IPS-20b (cell line): ENCODE measurements around the gene CASP8AP2.
A peak's percentile ranks its signal among the peaks of the same experiment; 100 is the strongest.
"Not testable (repeated sequence)": the region's sequence is repeated elsewhere in the genome, so short reads cannot be mapped to it uniquely, and the experiment has no call there.

Source experiments
- H3K27ac ChIP-seq: one replicate; pipeline ENCODE4 v1.5.1; 2013; ENCODE audit warnings: low read length
- H3K27me3 ChIP-seq: 2 replicates; pipeline ENCODE4 v1.6.1; 2013; ENCODE audit warnings: mild to moderate bottlenecking, low read length, inconsistent platforms; ENCODE audit not compliant: insufficient read depth
- H3K36me3 ChIP-seq: 2 replicates; pipeline ENCODE4 v1.6.1; 2013; ENCODE audit warnings: low read depth, mild to moderate bottlenecking, inconsistent platforms, low read length, moderate library complexity; ENCODE audit not compliant: insufficient read depth
- H3K4me1 ChIP-seq: 2 replicates; pipeline ENCODE4 v1.6.1; 2013; ENCODE audit warnings: mild to moderate bottlenecking, control low read depth, inconsistent platforms, low read length, moderate library complexity; ENCODE audit not compliant: insufficient read depth
- H3K4me3 ChIP-seq: 2 replicates; pipeline ENCODE4 v1.5.1; 2013; ENCODE audit warnings: mild to moderate bottlenecking, low read length, inconsistent platforms
- H3K9ac ChIP-seq: 2 replicates; pipeline ENCODE4 v1.6.1; 2013; ENCODE audit warnings: low read depth, mild to moderate bottlenecking, inconsistent platforms, low read length, moderate library complexity
- H3K9me3 ChIP-seq: 2 replicates; pipeline ENCODE4 v1.6.1; 2013; ENCODE audit warnings: mild to moderate bottlenecking, low read depth, low read length, inconsistent platforms; ENCODE audit not compliant: insufficient read depth

Gene CASP8AP2

DNA sequence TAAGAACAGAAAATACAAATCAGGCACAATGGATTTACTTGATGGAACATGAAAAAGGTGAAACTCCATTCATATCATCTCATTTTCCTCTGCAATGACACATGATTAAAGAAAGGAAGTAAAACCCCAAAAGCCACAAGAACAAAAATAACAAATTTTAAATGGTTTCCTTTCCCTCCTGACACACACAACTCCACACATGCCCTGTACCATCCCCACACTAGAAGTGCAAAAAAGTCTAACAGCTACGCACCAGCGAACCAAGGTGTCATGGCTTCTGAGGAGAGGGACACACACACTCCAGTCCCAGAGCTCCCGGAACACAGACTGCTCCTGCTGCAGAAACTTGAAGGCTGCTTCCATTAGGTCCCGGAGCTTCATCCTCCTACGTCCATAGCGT is 35.4 kb upstream of the CASP8AP2 start:
- no peak overlapping the region for H3K27ac ChIP-seq
- no peaks in the 10 kb centered on the region for H3K27me3 ChIP-seq
- peaks cover 87% of the 10 kb centered on the region for H3K36me3 ChIP-seq
- H3K4me1 ChIP-seq = no peaks in the 10 kb centered on the region; the same call in 1 of the 2 replicates
- H3K9ac ChIP-seq = no peak overlapping the region
- no peaks in the 10 kb centered on the region for H3K9me3 ChIP-seq
- no peak overlapping the region for H3K4me3 ChIP-seq

- peaks cover 81% of the 10 kb centered on the region for H3K36me3 ChIP-seq
- no peak overlapping the region for H3K27ac ChIP-seq
- no peaks in the 10 kb centered on the region for H3K9me3 ChIP-seq
- H3K9ac ChIP-seq = no peak overlapping the region
- peaks cover 15% of the 10 kb centered on the region; the same call in 1 of the 2 replicates for H3K4me1 ChIP-seq
- no peak overlapping the region for H3K4me3 ChIP-seq
- H3K27me3 ChIP-seq = no peaks in the 10 kb centered on the region
Observed at GRCh38 chr6:89797317-89797716, 32.4 kb upstream of the CASP8AP2 start.

- Histone ChIP-seq H3K27ac (peak overlapping the region; percentile 64), H3K9me3 (no peaks in the 10 kb centered on the region), H3K9ac (no peak overlapping the region; the same call in 1 of the 2 replicates), H3K27me3 (no peaks in the 10 kb centered on the region), H3K4me1 (peaks cover 15% of the 10 kb centered on the region; the same call in 1 of the 2 replicates), H3K36me3 (peaks cover 75% of the 10 kb centered on the region), H3K4me3 (no peak overlapping the region)
Observed at GRCh38 chr6:89799096-89799495, 30.6 kb upstream of the CASP8AP2 start.

- Histone ChIP-seq H3K36me3 (peaks cover 69% of the 10 kb centered on the region), H3K27me3 (no peaks in the 10 kb centered on the region), H3K9ac (no peak overlapping the region; the same call in 1 of the 2 replicates), H3K27ac (peak overlapping the region; percentile 64), H3K9me3 (no peaks in the 10 kb centered on the region), H3K4me3 (no peak overlapping the region; the same call in 1 of the 2 replicates), H3K4me1 (peaks cover 15% of the 10 kb centered on the region; the same call in 1 of the 2 replicates)
Observed at GRCh38 chr6:89799756-89800155, 29.9 kb upstream of the CASP8AP2 start.

DNA sequence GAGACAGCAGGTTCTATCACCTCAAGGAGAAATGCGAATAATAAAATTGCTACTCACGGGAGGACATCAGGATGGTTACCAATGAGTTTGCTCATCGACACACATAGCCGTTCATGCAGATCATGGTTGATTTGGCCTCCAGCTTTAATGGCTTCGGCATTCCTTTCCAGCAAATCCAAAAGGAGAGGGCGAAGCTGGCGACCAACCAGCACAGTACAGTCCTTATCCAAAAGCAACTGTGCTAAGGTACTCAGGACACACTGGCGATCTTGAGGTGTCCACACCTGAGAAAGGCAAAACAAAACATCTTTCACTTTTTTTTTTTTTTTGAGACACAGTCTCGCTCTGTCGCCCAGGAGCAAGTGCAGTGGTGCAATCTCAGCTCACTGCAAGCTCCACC is 26.4 kb upstream of the CASP8AP2 start:
- no peak overlapping the region for H3K4me3 ChIP-seq
- no peaks in the 10 kb centered on the region for H3K9me3 ChIP-seq
- H3K4me1 ChIP-seq = peaks cover 22% of the 10 kb centered on the region; the same call in 1 of the 2 replicates
- no peak overlapping the region for H3K9ac ChIP-seq
- H3K27me3 ChIP-seq = no peaks in the 10 kb centered on the region
- no peak overlapping the region for H3K27ac ChIP-seq
- peaks cover 46% of the 10 kb centered on the region for H3K36me3 ChIP-seq

GRCh38 chr6:89805814-89806371 is 23.8 kb upstream of the CASP8AP2 start:
- peaks cover 8% of the 10 kb centered on the region; the same call in 1 of the 2 replicates for H3K4me1 ChIP-seq
- no peak overlapping the region for H3K4me3 ChIP-seq
- no peak overlapping the region for H3K9ac ChIP-seq
- H3K27ac ChIP-seq = no peak overlapping the region
- no peaks in the 10 kb centered on the region for H3K27me3 ChIP-seq
- no peaks in the 10 kb centered on the region for H3K9me3 ChIP-seq
- peaks cover 33% of the 10 kb centered on the region for H3K36me3 ChIP-seq

GRCh38 chr6:89807581-89807980 is 22.1 kb upstream of the CASP8AP2 start:
- Histone ChIP-seq H3K27me3 (no peaks in the 10 kb centered on the region), H3K9me3 (no peaks in the 10 kb centered on the region), H3K36me3 (peaks cover 21% of the 10 kb centered on the region), H3K4me3 (no peak overlapping the region), H3K9ac (no peak overlapping the region), H3K27ac (no peak overlapping the region), H3K4me1 (peaks cover 6% of the 10 kb centered on the region; the same call in 1 of the 2 replicates)

DNA sequence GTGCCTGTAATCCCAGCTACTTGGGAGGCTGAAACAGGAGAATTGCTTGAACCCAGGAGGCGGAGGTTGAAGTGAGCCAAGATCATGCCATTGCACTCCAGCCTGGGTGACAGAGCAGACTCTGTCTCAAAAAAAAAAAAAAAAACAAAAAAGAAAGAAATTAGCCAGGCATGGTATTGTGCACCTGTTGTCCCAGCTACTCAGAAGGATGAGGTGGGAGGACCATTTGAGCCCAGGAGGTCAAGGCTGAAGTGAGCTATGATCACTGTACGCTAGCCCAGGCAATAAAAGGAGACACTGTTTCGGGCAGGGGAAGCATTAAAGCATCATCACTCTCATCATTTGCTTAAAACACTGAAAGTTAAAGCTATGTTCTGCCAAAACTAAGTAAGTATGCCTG is 16.3 kb upstream of the CASP8AP2 start:
- H3K4me3 ChIP-seq, H3K9me3 ChIP-seq, H3K4me1 ChIP-seq, H3K27ac ChIP-seq, H3K9ac ChIP-seq, H3K27me3 ChIP-seq: not testable (repeated sequence)
- peaks cover 16% of the 10 kb centered on the region; the same call in 1 of the 2 replicates for H3K36me3 ChIP-seq

DNA sequence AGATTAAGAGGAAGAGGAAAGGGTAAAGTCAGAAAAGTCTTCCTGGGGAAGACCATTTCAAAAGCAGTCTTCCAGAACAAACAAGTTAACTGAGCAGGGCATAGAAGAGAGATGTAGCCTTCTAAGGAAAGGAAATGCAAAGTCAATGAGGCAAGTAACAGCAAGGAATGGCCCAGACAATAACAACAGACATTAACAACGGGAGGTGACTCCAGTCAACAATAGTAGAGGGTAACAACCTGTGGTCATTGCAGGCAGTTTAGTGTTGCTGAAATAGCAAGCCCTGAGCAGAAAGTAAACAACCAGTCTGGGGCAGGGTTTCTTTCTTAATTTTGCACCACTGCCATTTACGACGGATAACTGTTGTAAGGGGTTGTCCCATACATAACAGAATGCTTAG is 12.2 kb upstream of the CASP8AP2 start:
- Histone ChIP-seq H3K4me3 (peak overlapping the region; percentile 97), H3K4me1 (peaks cover 6% of the 10 kb centered on the region; the same call in 1 of the 2 replicates), H3K9me3 (no peaks in the 10 kb centered on the region), H3K27ac (peak overlapping the region; percentile 59), H3K9ac (peak overlapping the region; percentile 89; the same call in 1 of the 2 replicates), H3K36me3 (peaks cover 6% of the 10 kb centered on the region; the same call in 1 of the 2 replicates), H3K27me3 (no peaks in the 10 kb centered on the region)

DNA sequence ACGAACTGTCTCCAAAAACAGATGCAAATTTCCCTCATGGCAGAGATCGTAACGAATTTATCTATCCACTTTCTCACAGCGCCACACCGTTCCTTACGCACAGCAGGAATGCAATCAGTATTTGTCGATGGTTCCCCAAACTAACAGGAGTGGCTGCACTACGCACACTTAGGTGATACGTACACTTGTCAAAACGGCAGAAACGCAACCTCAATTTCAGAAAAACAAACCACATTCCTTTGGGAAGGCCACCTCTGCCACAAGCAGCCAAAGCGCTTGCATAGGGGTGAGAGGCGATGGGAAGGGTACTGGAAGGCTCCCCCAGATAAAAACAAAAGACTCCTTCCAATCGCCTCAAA is 10.7 kb upstream of the CASP8AP2 start:
- Histone ChIP-seq H3K9me3 (no peaks in the 10 kb centered on the region), H3K4me1 (peaks cover 6% of the 10 kb centered on the region; the same call in 1 of the 2 replicates), H3K4me3 (peak overlapping the region; percentile 97), H3K9ac (peak overlapping the region; percentile 89), H3K36me3 (peaks cover 6% of the 10 kb centered on the region; the same call in 1 of the 2 replicates), H3K27me3 (no peaks in the 10 kb centered on the region), H3K27ac (peak overlapping the region; percentile 74)

DNA sequence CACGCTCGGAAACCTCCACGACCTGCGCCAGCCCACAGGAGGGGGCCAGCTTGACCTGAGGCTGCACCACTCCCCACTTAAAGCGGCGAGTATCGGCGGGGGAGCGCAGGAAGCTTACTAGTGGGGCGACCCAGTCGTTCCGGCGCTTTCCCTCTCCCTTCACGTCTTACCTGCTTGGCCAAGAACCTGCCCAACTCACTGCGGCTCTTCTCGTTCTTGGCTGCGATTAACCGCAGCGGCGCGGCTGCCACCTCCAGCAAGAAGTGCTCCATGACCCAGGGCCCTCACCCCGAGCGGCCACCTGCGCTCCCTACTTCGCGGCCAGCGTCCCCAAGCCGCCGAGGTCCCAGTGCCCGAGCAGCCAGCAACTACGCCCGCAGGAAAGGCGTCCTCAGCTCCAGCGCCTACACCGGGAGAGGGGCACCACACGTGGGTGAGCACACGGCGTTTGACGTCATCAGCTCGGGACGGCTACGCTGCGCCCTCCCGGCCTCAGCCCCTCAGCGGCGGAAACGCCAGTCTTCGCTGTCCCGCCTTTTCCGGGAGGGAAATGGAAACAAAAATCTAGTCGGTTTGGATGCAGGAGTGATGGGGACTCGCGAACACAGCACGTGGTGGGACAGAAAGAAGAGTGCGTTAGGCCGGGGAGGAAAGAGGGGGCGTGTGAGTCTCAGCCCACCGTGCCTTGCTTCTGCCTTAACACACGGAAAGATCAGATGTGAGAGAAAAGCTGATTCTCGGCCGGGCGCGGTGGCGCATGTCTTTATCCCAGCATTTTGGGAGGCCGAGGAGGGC is 10.1 kb upstream of the CASP8AP2 start, which contains the start of gene MDN1:
Gene MDN1 (minus strand): TSS at position 459 of the 795 bp plus-strand sequence. CDS start 187 bp downstream, at position 272.
- peaks cover 6% of the 10 kb centered on the region; the same call in 1 of the 2 replicates for H3K4me1 ChIP-seq
- peaks cover 6% of the 10 kb centered on the region; the same call in 1 of the 2 replicates for H3K36me3 ChIP-seq
- H3K27ac ChIP-seq = peak within 1 kb of the TSS; percentile 74
- H3K9me3 ChIP-seq = no peaks in the 10 kb centered on the region
- H3K9ac ChIP-seq = peak within 1 kb of the TSS; percentile 89
- no peaks in the 10 kb centered on the region for H3K27me3 ChIP-seq
- peak within 1 kb of the TSS; percentile 97 for H3K4me3 ChIP-seq
